MM.1S (cell line): ENCODE measurements around the gene TMC1.

Experiments
- DNase-seq: peaks from one replicate; pipeline ENCODE4 v3.0.0-alpha.2; 2015
- H2AFZ ChIP-seq: fragments of 300-600 bp; sonication (generic); 2 replicates; pipeline ENCODE4 v1.6.0; 2016; ENCODE audit warnings: antibody characterized with exemption, low read length
- H3F3A ChIP-seq: fragments of 300-600 bp; sonication (generic); 2 replicates; pipeline ENCODE4 v1.6.1; 2016; ENCODE audit warnings: mild to moderate bottlenecking, antibody characterized with exemption, low read length, moderate library complexity, mixed read lengths; ENCODE audit not compliant: insufficient read depth
- H3K27ac ChIP-seq: fragments of 300-600 bp; sonication (generic); 2 replicates; pipeline ENCODE4 v1.5.1; 2016; ENCODE audit warnings: mild to moderate bottlenecking, low read length
- H3K27me3 ChIP-seq: fragments of 300-600 bp; sonication (generic); replicated peaks from 2 replicates; pipeline ENCODE4 v1.6.0; 2016; ENCODE audit warnings: low read length; ENCODE audit not compliant: insufficient read depth
- H3K36me3 ChIP-seq: fragments of 300-600 bp; sonication (generic); replicated peaks from 2 replicates; pipeline ENCODE4 v1.6.1; 2016; ENCODE audit warnings: mild to moderate bottlenecking, low read length, mixed read lengths; ENCODE audit not compliant: insufficient read depth
- H3K4me1 ChIP-seq: fragments of 300-600 bp; sonication (generic); 2 replicates; pipeline ENCODE4 v1.6.1; 2016; ENCODE audit warnings: low read length, mixed read lengths
- H3K4me2 ChIP-seq: fragments of 300-600 bp; sonication (generic); 2 replicates; pipeline ENCODE4 v1.6.0; 2016; ENCODE audit warnings: low read depth, low read length
- H3K4me3 ChIP-seq: fragments of 300-600 bp; sonication (generic); 2 replicates; pipeline ENCODE4 v1.5.1; 2016; ENCODE audit warnings: low read length, mixed read lengths
- H3K79me2 ChIP-seq: fragments of 300-600 bp; sonication (generic); 2 replicates; pipeline ENCODE4 v1.6.1; 2016; ENCODE audit warnings: mixed run types, low read length, mixed read lengths
- H3K9ac ChIP-seq: fragments of 300-600 bp; sonication (generic); 2 replicates; pipeline ENCODE4 v1.6.1; 2016; ENCODE audit warnings: low read length, mixed read lengths
- H3K9me2 ChIP-seq: fragments of 300-600 bp; sonication (generic); replicated peaks from 2 replicates; pipeline ENCODE4 v1.6.1; 2016; ENCODE audit warnings: mild to moderate bottlenecking, low read length, mixed read lengths; ENCODE audit not compliant: insufficient read depth
- H3K9me3 ChIP-seq: fragments of 300-600 bp; sonication (generic); replicated peaks from 2 replicates; pipeline ENCODE4 v1.6.1; 2016; ENCODE audit warnings: mild to moderate bottlenecking, low read length, mixed read lengths; ENCODE audit not compliant: insufficient read depth
- H4K20me1 ChIP-seq: fragments of 300-600 bp; sonication (generic); 2 replicates; pipeline ENCODE4 v1.6.1; 2016; ENCODE audit warnings: mild to moderate bottlenecking, low read length, moderate library complexity, mixed read lengths; ENCODE audit not compliant: insufficient read depth
- EZH2 ChIP-seq: fragments of 300-600 bp; sonication (generic); optimal IDR thresholded peaks from 2 replicates; pipeline ENCODE3; 2017; ENCODE audit warnings: low read depth, mild to moderate bottlenecking, antibody characterized with exemption, low read length, mixed read lengths
- EZH2phosphoT487 ChIP-seq: fragments of 300-600 bp; sonication (generic); IDR thresholded peaks from 2 replicates; pipeline ENCODE4 v1.6.1; 2018; ENCODE audit warnings: antibody characterized with exemption, low read length
- TF ChIP-seq, protein P1 (sequence below): fragments of 300-600 bp; sonication (generic); IDR thresholded peaks from 2 replicates; pipeline ENCODE4 v1.5.1; 2016; ENCODE audit warnings: antibody characterized with exemption, low read length, mixed read lengths

TMC1 gene

DNA sequence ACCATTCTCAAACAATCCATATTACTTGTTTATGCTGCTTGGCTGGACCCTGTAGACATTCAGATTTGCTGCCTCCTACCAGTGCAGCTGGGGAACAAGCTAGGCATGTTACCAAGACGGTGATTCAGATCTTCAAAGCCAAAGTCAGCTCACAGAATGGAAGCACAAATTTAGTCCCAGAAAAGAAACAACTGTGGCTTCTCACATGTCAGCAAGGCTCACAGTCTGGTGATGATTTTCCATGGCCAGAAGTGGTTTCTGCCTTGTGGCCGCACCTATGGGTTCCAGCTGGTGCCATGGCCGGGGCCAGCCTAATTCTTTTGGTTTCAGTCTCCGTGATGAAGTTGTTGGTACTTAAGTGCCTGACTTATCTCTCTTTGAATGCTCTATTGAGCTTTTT is 182.2 kb downstream of the TMC1 start:
- Histone ChIP-seq H3K4me1 (peaks cover 18% of the 10 kb centered on the region), H3K4me3 (0 out of 2 replicates have a peak overlapping the region, but pooled peaks have one; percentile 4), H3K9me3 (no peaks in the 10 kb centered on the region), H2AFZ (0 out of 2 replicates have a peak overlapping the region, but pooled peaks have one; percentile 18), H3K9ac (no peak overlapping the region), H3K4me2 (peak overlapping the region; percentile 49), H3K36me3 (no peaks in the 10 kb centered on the region), H3K79me2 (no peaks in the 10 kb centered on the region), H3F3A (peaks cover 11% of the 10 kb centered on the region; the same call in 1 of the 2 replicates), H3K27ac (peak overlapping the region; percentile 58), H4K20me1 (no peaks in the 10 kb centered on the region), H3K9me2 (no peaks in the 10 kb centered on the region), H3K27me3 (no peaks in the 10 kb centered on the region)
- DNase-seq = peak; percentile 79
- TF ChIP-seq EZH2phosphoT487 (no peak), EZH2 (no peak)
- TF ChIP-seq, protein P1, sequence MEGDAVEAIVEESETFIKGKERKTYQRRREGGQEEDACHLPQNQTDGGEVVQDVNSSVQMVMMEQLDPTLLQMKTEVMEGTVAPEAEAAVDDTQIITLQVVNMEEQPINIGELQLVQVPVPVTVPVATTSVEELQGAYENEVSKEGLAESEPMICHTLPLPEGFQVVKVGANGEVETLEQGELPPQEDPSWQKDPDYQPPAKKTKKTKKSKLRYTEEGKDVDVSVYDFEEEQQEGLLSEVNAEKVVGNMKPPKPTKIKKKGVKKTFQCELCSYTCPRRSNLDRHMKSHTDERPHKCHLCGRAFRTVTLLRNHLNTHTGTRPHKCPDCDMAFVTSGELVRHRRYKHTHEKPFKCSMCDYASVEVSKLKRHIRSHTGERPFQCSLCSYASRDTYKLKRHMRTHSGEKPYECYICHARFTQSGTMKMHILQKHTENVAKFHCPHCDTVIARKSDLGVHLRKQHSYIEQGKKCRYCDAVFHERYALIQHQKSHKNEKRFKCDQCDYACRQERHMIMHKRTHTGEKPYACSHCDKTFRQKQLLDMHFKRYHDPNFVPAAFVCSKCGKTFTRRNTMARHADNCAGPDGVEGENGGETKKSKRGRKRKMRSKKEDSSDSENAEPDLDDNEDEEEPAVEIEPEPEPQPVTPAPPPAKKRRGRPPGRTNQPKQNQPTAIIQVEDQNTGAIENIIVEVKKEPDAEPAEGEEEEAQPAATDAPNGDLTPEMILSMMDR = peak; percentile 16; the same call in 1 of the 2 replicates

DNA sequence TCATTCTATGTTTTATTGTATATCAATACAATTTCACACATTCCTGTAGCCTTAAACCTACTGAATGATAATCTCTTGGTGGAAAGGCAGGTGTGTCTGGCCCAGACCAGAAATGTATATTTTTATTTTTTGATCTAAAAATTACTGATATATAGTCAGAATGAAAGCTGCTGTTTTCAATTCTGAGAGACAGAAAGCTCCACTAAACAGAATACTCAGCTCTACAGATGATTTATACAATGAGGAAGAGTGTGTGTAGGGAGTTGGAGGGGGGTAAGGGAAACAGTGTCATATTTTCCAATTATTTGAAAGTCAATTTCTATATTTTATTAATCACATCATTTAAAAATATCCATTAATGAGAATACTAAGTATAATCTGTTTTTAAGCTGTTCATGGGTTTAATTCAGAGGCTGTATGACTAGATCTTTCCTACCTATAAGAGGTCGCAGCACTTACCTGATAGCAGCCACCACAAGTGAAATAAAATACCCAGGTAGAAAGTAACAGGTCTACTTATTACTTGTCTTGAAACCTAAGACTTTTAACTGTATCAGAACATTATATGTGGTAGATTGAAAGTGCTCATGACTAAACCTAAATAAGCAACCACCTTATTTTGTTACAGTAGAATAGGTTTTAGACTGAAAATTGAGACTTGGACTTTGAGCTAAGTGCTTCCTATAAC is 183.4 kb downstream of the TMC1 start:
- Histone ChIP-seq H3K9ac (no peak overlapping the region), H3K27me3 (no peaks in the 10 kb centered on the region), H4K20me1 (no peaks in the 10 kb centered on the region), H3K27ac (no peak overlapping the region), H3K4me2 (no peak overlapping the region; the same call in 1 of the 2 replicates), H3K4me3 (no peak overlapping the region), H3K79me2 (no peaks in the 10 kb centered on the region), H3F3A (peaks cover 11% of the 10 kb centered on the region; the same call in 1 of the 2 replicates), H2AFZ (no peak overlapping the region), H3K9me2 (no peaks in the 10 kb centered on the region), H3K4me1 (peaks cover 18% of the 10 kb centered on the region), H3K9me3 (no peaks in the 10 kb centered on the region), H3K36me3 (no peaks in the 10 kb centered on the region)
- TF ChIP-seq, protein P1 = no peak
- no peak for TF ChIP-seq EZH2phosphoT487
- no peak for TF ChIP-seq EZH2
- no peak for DNase-seq

DNA sequence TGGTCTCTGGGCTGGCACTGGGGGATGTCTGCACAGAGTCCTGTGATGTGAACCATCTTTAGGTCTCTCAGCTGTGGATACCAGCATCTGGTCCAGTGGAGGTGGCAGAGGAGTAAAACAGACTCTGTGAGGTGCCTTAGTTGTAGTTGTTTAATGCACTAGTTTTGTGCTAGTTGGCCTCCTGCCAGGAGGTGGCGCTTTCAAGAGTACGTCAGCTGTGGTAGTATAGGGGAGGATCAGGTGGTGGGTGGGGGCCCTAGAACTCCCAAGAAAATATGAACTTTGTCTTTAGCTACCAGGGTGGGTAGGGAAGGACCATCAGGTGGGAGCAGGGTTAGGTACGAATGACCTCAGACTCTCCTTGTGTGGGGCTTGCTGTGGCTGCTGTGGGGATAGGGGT is 197.1 kb downstream of the TMC1 start:
- no peak overlapping the region for H3K9ac ChIP-seq
- H3K4me1 ChIP-seq = no peaks in the 10 kb centered on the region
- DNase-seq = no peak
- H3K79me2 ChIP-seq = no peaks in the 10 kb centered on the region
- no peaks in the 10 kb centered on the region for H3F3A ChIP-seq
- no peaks in the 10 kb centered on the region for H3K9me2 ChIP-seq
- H4K20me1 ChIP-seq = no peaks in the 10 kb centered on the region
- no peak for TF ChIP-seq EZH2phosphoT487
- TF ChIP-seq, protein P1 = peak; percentile 18; the same call in 1 of the 2 replicates
- H2AFZ ChIP-seq = no peak overlapping the region
- H3K9me3 ChIP-seq = no peaks in the 10 kb centered on the region
- no peak overlapping the region for H3K4me3 ChIP-seq
- no peaks in the 10 kb centered on the region for H3K27me3 ChIP-seq
- no peak overlapping the region for H3K4me2 ChIP-seq
- H3K36me3 ChIP-seq = no peaks in the 10 kb centered on the region
- H3K27ac ChIP-seq = no peak overlapping the region
